Cortex of kidney (tissue), 1 donor: ENCODE data around the gene CHD6.

ENCODE experiments used
- DNase-seq: peaks from one replicate; lab custom pipeline; 2025; lab: John Stamatoyannopoulos, UW

Gene CHD6

DNA sequence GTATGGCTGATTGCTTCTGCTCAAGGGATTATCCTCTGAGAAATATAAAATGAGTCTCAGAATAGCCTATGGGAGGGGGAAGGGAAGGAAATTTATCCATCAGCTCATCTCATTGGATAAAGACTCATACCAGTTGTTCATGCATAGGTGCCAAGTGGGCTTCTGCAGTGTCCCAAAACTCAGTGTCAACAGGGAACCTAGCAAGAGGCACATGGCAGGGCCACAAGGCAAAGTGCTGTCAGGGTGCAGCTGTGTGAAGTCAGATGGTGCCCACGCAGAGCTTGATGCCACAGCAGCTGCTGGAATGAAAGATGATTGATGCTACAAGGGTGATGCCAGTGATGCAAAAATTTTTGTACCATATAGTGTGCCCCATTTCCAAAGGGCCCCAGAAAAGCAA, 3.2 kb upstream of the CHD6 start:
- DNase-seq: no peak

DNA sequence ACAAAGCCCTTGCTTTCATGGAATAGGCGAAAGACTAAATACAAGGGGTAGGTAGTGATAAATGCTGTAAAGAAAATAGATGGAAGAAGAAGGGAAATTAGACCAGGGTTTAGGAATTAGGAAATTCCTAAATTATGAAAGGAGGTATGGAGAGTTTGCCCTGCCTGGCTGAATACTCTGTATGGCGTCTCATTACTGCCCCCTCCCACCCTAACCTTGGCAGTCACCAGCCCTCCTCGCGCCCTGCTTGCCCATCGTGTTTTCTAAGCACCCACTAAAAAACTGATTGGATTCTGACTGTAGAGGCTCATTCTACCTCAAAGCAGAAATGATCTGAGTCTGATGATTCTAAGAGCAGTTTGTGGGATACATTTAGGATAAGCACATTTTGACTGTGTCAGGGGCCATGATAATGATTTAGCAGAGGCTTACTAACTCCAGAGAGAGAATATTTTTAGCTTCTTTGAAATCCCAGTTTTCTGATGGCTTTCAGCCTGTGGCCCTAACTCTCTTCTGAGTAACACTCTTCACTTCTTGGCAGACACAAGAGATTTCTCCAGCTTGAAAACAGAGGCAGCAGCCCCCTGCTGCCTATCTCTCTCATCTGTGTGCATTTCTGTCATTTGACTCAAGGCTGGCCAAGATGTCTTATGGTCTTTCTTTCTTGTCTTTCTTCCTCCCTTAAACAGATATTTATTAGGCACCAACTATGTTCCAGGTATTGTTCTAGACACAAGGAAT, 1.4 kb upstream of the CHD6 start:
- DNase-seq: no peak

DNA sequence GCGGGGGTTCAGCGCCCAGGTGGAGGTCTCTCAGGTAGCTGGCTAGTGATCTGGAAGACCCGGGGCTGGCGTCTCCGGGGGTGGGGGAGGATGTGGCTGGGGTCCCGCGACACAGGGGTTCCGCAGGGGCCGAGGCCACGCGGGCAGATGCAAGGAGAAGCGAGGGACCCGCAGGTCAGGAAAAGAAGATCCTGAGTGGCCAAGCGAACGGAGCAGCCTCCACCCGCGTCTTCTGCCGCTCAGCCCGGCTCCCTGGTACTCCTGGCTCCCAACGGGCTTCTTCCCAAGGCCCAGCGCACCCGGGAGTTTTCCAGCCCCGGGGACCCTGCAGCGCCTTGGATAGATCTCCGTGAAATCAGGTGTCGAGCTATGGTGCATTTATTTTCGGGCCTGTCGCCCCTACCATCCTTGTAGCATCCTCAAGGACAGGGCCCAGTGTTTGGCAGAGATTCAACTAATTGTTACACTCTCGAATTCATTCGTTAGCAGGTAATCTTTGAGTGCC, 682 bp upstream of the CHD6 start:
- DNase-seq: no peak

DNA sequence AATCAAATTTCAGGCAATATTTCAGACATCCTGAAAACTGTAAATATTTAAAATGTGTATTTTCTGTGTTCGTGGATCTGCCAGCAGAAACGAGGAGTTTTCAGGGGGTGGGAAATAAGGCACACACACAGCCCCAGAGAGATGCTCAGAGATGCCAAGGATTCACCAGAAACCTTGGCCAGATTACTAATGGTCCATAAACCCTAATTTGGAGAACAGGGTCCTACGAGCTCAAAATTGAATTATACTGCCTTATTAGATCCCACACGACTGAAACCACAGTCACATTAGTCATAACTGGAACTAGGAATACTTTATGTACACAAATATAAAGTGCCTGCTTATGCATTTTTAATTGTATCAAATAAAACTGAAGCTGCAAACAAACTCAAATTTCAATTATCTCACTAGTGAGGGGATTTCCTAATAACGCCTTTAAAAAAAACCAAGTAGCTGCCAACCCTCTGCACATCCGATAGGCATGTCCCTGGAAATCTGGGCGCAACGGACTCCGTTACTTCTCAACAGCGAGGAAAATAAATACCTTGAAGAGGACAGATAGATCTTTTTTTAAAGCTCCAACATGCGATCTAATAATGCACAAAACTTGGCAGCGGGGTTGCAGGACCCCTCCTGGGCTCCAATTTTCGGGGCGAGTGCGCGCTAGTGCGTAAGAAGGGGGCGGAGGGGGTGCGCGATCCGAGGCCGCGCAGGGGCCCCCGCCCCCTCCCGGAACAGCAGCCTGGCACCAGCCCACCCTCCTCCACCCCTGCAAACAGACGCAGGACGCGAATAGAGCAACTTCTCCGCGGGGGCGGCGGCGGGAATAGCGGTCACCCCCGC, 897 bp downstream of the CHD6 start:
- DNase-seq: no peak

DNA sequence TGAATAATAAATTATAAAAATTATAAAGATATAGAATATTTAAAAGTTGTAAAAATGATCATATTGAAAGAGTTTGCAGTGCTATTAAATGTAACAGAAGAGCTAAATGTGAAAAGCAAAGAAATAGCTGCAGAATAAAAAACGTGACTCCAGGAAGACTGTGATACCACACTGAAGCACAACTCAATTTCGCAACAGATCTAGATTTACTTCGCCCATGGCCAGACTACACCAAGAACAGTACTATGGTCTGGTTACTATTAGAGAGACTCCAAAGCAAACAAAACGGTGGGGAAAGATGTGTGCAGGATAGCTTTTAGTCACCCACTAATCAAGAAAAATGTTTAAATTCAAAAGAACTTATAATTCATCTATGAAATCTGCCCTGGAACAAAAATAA, 1.9 kb downstream of the CHD6 start:
- no peak for DNase-seq

DNA sequence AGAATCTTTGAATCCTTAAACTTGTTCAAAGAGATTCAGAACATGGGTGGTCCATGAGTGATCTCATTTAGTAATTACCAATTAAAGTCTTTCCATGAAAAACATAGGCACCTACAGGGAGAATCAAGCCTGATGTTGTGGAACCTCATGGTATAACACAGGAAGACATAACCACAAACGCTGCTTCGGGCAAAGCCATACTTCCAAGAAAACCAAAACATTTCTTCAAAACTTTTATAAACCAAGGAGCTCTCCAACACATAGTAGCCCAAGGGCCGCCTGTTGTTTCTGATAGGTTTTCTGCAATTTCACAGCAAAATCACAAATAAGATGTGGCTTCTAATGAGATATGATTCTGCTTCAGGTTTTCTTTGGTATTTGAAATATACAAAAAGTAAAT, 2.5 kb downstream of the CHD6 start:
- DNase-seq: no peak

DNA sequence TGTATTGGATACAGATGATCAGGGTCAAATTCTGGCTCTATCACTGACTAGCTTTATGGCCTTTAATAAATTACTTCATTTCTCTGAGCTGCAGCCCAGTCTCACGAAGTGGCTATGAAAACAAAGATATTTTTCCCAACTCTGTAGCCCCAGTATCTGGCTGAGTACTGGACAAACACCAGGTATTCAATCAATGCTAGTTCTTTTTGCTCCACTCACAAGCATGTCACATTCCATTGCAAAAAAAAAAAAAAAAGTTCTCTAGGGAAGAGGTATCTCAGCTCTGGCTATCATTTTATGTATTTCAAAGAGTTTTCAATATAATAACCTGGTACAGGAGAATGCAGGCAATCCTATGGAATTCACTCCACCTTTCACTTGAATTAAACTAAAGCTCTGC, 3.1 kb downstream of the CHD6 start:
- DNase-seq: no peak

DNA sequence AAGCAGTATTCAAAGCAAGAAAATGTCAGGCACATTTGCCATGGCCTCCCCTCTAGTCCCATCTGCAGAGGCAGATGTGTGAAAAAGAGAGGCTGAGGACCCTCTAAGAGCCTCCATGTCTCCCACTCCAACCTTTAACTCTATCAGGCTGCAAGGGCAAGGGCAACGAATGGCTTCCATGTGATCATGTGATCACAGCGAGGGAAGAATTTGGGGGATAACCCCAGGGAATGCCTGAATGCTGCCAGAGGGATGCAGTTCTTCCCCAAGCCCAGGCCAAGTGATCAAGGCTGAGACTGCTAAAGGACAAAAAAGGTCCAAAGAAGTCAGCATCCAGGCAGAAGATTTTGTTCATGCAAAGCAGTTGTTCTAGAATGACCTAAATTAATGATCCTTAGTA, 4.9 kb downstream of the CHD6 start:
- DNase-seq: no peak

DNA sequence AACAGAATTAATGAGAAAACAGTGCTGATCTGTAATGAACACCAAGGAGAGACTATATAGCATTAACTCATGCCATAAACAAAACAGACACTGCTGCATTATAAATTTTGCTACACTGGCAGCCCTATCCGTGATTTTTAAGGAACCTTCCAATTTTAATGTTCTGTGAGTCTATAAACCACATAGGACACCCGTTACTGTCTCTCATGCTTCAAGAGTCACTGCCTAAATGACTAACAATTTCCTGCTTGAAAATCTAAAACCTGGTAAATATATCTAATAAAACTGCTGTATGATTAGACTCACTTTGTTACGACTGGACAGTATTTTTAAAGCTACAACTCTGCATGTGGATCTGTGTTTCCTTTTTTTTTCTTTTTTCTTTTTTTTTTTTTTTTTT, 8.7 kb downstream of the CHD6 start:
- DNase-seq: no peak

DNA sequence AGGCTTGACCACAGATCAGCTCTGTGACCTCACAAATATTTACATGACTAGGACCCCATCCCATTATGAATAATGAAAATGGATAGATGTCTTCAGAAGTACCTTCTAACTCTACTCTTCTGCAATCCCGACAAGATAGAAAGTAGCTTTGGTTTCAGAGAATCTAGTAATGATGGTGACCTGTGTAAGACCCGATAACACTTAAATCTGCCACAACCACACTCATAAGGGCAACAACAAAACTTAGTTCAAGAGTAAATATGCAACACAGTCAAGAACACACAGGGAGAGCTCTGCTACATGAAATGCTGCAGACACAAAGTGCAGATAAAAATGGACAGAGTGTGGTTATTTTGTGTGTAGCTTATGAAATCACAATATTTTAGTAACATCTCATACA, 9.6 kb downstream of the CHD6 start:
- DNase-seq: no peak

DNA sequence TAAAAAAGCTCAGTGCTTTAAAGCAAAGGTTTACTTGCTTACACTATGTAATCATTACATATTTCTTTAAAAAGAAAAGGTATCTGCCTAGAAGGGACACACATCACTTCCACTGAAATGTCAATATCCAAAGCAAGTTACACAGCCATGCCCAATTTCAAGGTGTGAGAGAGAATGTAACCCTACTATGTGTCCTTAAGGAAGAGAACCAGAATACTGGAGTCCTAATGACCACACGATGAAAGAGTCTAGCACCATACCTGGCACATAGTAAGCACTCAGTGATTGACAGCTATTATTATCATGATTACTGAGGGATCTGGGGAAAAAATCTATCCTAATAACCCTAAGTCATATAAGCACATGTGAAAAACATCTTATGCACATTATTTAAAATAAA, 10.4 kb downstream of the CHD6 start:
- no peak for DNase-seq

DNA sequence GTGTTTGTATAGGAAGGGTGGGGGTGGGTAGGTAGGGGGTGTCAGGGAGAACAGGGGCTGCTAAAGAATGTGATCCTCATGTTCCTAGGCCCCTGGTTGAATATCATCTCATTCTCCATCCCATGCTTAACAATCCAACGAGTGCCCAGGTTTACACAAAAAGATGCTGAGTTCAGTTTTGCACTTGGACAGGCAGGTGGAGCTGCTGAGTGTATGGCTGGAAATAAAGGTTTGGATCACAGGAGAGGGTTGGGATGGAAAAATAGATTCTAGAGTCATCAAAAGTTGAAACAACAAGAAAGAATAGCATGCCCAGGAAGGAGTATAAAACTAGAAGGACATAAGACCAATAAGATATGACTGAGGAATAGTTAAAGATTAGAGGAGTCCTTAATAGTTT, 14.2 kb downstream of the CHD6 start:
- no peak for DNase-seq

DNA sequence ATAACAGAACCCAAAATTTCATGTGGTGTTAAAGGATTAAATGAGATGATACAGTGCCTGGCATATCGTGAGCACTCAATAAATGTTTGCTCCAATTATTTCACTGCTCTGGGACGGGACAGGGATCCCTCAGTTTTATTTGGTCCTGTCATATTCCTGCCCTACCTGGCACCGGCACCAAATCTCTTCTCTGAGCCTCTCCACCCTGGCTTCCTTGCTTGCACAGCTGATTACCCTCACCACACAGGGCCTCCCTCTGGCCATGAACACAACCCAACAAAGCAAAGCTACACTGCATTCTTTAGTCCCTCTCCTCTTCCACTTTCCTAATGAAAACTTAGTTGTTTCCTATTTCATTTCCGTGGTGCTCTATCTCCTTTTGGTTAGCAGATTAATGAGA, 16.4 kb downstream of the CHD6 start:
- DNase-seq: no peak

DNA sequence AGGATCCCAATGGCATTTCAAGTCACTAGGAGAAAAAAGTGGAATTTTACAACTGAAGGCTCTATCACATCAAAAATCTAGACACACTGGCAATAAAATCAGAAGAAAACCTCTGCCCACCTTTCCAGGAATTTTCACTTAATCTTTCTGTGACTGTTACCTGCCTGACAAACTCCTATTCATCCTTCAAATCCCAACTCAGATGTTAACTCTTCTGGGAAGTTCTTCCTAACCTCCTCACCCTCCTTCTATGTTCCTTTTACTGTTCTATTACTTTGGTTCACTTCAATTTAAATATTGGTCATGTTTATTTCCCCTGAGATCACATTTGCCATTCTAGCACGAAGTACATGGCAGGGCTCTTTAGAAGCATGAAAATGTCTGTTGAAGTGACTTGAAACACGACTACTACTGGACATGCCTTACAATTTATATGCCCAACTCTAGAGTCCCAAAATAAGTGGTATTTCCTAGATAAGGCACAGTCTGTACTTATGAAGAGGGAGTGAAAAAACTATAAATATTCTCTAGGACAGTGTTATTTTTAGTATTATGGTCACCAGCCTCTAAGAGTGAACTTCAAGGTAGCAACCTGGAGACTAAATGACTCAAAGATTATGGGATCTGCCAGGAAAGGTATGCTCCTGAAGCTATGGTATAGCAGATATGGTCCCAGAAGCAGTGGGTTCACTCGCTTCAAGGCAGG, 17.1 kb downstream of the CHD6 start:
- DNase-seq: no peak

DNA sequence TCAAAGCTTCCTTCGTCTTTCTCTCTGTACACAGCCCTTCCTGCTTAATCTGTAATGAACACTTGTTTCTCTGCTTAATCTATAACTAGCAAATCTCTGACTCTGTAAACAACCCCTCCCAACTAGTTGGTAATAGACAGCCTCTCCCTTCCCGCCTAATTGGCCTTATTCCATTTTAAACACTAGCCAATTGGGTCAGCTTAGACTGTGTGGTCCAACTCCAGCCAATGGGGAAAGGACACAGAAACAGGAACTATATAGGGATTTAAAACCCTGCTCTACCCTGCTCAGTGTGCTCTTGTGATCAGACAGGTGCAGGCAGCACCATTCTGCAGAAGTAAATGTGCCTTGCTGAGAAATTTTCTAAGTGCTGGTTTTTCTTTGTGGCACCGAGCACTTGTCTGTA, 18.5 kb downstream of the CHD6 start:
- no peak for DNase-seq

DNA sequence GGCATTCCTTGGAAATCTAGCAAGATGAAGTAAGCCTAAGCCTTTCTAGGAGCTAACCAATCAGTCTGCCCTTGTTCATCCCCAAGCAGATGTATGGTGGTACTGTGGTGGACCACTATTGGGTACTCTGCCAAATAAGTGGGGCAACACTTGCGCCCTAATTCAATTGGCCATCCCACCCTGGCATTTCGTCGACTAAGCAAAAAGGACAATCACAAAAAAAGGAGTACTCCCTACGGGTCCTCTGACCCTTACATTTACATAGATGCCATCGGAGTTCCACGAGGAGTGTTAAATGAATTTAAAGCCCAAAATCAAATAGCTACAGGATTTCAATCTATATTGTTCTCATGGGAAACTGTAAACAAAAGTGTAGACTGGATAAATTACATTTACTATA, 19.5 kb downstream of the CHD6 start:
- no peak for DNase-seq

DNA sequence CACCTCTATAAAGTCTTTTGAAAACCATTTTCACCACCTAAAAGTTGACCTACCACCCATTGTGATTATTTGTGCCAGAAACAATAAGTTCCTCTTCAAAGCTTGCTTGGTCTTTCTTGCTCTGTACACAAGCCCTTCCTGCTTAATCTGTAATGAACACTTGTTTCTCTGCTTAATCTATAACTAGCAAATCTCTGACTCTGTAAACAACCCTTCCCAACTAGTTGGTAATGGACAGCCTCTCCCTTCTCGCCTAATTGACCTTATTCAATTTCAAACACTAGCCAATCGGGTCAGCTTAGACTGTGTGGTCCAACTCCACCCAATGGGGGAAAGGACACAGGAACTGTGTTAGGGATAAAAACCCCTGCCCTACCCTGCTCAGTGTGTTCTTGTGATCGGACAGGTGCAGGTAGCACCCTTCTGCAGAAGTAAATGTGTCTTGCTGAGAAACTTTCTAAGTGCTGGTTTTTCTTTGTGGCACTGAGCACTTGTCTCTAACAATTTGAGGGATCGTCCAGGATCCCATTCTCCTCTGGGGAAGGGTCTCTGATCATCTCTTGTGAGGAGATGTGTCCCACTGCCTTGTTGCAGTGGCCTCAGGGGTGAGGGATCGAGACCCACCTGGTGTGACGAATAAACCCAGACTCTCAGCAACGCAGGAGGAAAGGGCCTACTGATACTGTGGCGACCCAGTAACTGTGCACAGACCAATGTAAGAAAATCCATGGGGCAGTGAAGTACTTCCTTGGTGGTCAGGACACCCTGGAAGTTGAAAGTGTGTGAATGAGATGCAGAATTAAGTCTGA, 23.5 kb downstream of the CHD6 start:
- DNase-seq: no peak

DNA sequence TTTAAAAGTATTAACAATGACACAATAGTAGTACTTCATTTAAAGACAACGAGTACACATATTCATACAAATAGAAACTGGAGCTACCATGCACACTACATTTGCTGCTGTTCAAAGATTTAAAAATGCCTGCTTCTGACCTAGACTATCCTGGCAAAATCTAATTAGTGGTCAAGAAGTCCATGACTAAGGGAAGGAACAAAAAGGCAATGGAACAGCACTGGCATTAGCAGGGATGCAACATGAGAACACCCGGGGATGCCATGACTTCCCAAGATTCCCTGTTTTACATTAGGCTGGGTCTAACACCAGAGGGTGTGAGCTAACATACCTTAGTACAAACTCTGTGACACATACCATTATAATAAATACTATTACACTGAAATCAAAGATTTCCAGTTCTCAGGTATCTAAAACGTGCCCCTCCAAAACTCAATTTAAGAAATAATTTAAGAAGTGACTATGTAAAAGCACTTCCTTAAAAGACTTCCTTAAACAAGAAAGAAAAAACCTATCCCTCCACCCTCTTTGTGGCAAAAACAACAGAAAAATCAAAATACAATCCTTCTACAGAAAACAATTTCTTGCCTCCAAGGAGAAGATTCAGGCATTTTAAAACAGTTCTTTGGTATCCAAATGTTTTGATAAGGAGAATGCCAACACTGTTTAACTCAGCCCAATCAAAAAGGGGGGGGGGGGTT, 25.5 kb downstream of the CHD6 start:
- DNase-seq: no peak

DNA sequence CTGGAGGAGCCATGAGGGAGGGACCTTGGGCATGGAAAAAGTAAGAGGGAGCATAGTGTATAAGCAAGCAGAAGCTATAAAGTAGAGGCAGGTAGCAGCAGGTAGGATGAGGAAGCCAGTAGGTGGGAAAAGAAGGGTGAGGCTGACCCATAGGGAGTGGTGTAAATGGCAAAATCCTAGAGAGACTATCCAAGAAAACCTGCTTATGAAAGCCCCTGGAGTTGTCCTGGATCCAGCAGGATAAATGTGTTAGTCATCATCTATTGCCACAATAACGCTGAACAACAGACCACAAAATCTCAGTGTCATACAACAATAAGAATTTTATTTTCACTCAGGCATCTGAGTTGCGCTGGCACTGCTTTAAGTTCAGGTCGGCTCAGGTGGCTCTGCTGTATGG, 30.2 kb downstream of the CHD6 start:
- DNase-seq: no peak

DNA sequence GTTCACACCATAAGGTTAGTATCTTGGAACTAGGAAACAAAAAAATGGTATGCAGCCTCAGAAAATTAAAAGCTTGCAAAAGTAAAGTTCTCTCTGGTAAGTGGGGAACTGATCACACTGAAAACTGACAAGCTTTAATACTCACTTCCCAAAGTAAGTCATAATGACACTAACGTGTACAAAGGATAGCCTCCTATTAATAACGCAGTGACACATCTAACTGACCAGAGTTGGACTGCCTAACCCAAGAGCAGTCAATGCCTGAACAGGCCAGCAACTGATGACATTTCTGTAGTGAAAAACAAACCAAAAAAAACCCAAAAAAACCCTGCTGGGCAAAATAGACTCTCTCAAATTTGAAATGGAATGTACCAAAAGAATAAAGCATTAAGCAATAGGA, 30.7 kb downstream of the CHD6 start:
- DNase-seq: no peak

DNA sequence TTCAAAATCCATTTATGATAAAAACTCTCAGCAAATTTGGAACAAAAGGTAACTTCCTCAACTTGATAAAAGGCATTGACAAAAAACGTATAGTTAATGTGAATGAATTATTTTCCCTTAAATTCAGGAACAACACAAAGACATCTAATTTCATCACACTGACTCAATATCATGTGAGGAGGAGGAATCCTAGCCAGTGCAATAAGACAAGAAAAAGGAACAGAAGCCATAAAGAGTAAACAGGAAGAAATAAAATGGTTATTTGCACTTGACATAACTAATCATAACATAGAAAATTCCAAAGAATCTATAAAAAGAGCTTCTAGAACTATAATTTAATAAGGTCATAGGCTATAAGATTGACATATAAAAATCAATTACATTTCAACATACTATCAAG, 31.4 kb downstream of the CHD6 start:
- DNase-seq: no peak
